HepG2 (cell line): ENCODE data around the gene E2F1. TPM values are rescaled to one million over a fixed set of nuclear protein-coding genes. Genes with fewer than 3 reads are reported as not detected.

Experiments
- CREB3 ChIP-seq: sonication (generic); formaldehyde crosslinking; IDR thresholded peaks from 2 replicates; pipeline ENCODE4 v1.5.0; 2020; ENCODE audit warnings: missing genetic modification reagents
- ESRRA ChIP-seq: sonication (generic); formaldehyde crosslinking; IDR thresholded peaks from 2 replicates; pipeline ENCODE4 v1.5.1; 2020; ENCODE audit warnings: mild to moderate bottlenecking, low read depth, missing genetic modification reagents
- NRL ChIP-seq: sonication (generic); formaldehyde crosslinking; IDR thresholded peaks from 2 replicates; pipeline ENCODE4 v1.5.0; 2020; ENCODE audit warnings: missing genetic modification reagents, mild to moderate bottlenecking, moderate library complexity, borderline replicate concordance
- PAX8 ChIP-seq: sonication (generic); formaldehyde crosslinking; IDR thresholded peaks from 2 replicates; pipeline ENCODE4 v1.8.0; 2022; ENCODE audit warnings: mild to moderate bottlenecking, missing genetic modification reagents, borderline replicate concordance
- PRMT3 ChIP-seq: sonication (generic); formaldehyde crosslinking; IDR thresholded peaks from 2 replicates; pipeline ENCODE4 v1.8.1; 2022; ENCODE audit warnings: low read depth, mild to moderate bottlenecking, moderate library complexity, missing genetic modification reagents, borderline replicate concordance
- SP140L ChIP-seq: sonication (generic); formaldehyde crosslinking; IDR thresholded peaks from 2 replicates; pipeline ENCODE4 v1.4.0; 2020; ENCODE audit warnings: missing genetic modification reagents, borderline replicate concordance
- SSRP1 ChIP-seq: IDR thresholded peaks from 2 replicates; pipeline ENCODE4 v1.6.1; 2016; ENCODE audit warnings: control low read depth
- TP53 ChIP-seq: sonication (generic); formaldehyde crosslinking; conservative IDR thresholded peaks from 2 replicates; pipeline ENCODE4 v1.4.0; 2020; ENCODE audit warnings: missing genetic modification reagents
- ZBTB49 ChIP-seq: sonication (generic); formaldehyde crosslinking; IDR thresholded peaks from 2 replicates; pipeline ENCODE4 v1.4.0; 2020; ENCODE audit warnings: missing genetic modification reagents, borderline replicate concordance
- ZFY ChIP-seq: sonication (generic); formaldehyde crosslinking; IDR thresholded peaks from 2 replicates; pipeline ENCODE4 v1.4.0; 2020; ENCODE audit warnings: missing genetic modification reagents
- ZNF180 ChIP-seq: sonication (generic); formaldehyde crosslinking; IDR thresholded peaks from 2 replicates; pipeline ENCODE4 v1.4.0; 2020; ENCODE audit warnings: low read depth, missing genetic modification reagents, borderline replicate concordance
- ZNF232 ChIP-seq: sonication (generic); formaldehyde crosslinking; IDR thresholded peaks from 2 replicates; pipeline ENCODE4 v1.4.0; 2020; ENCODE audit warnings: missing genetic modification reagents, borderline replicate concordance
- ZNF501 ChIP-seq: sonication (generic); formaldehyde crosslinking; IDR thresholded peaks from 2 replicates; pipeline ENCODE4 v1.5.1; 2020; ENCODE audit warnings: mild to moderate bottlenecking, moderate library complexity, missing genetic modification reagents
- ZNF598 ChIP-seq: sonication (generic); formaldehyde crosslinking; IDR thresholded peaks from 2 replicates; pipeline ENCODE4 v1.5.1; 2020; ENCODE audit warnings: mild to moderate bottlenecking, missing genetic modification reagents, borderline replicate concordance
- ZNF614 ChIP-seq: IDR thresholded peaks from 2 replicates; pipeline ENCODE4 v1.6.1; 2018; ENCODE audit warnings: missing biosample characterization, missing genetic modification reagents, inconsistent platforms, borderline replicate concordance
- polyA plus RNA-seq, 8 experiments: library from polyadenylated mRNA; depleted of rRNA in 3 of 8; stranded (reverse) in 7 of 8; unstranded in 1 of 8; fragments of >200 nt; fragmentation: Illumina TruSeq in 4 of 8; extraction: Trizol in 4 of 8; gene quantifications; 2 replicates each; pipeline versions ENCODE4 v1.2.1 to v1.2.3, GENCODE V29; 2011 to 2016; ENCODE audit warnings: low read depth in 4 of 8, missing spikeins in 1 of 8, mixed read lengths in 1 of 8; ENCODE audit not compliant: insufficient read depth in 1 of 8
- total RNA-seq, 5 experiments: library from RNA; depleted of rRNA; stranded (reverse); fragments of >200 nt; fragmentation: Illumina TruSeq; extraction: Trizol; gene quantifications; 2 replicates each; pipeline ENCODE4 v1.2.3, GENCODE V29; 2016; ENCODE audit warnings: low read depth in 1 of 5
- TF ChIP-seq, protein P1 (sequence below), 2 experiments: sonication (generic) in 1 of 2; formaldehyde crosslinking in 1 of 2; IDR thresholded peaks; 2 replicates each; pipeline versions ENCODE4 v1.6.1 to v1.9.0; 2014 to 2022; ENCODE audit warnings: antibody characterized with exemption in 1 of 2, borderline replicate concordance in 1 of 2, inconsistent platforms in 1 of 2, low read depth in 1 of 2, missing genetic modification reagents in 1 of 2
- TF ChIP-seq, protein P2 (sequence below): sonication (generic); formaldehyde crosslinking; IDR thresholded peaks from 2 replicates; pipeline ENCODE4 v1.5.1; 2020; ENCODE audit warnings: missing genetic modification reagents, mild to moderate bottlenecking, borderline replicate concordance
- TF ChIP-seq, protein P3 (sequence below): sonication (generic); formaldehyde crosslinking; IDR thresholded peaks from 2 replicates; pipeline ENCODE4 v1.4.0; 2020; ENCODE audit warnings: mild to moderate bottlenecking, missing genetic modification reagents

The E2F1 gene
- total and polyA plus RNA-seq, 2 of the 13 experiments (the other 11 are each of a cell fraction or from before 2014, with no cell fraction given) = 25.5 to 39.4 TPM

GRCh38 chr20:33686984-33687366, 790 bp upstream of the E2F1 start (continued):
- TF ChIP-seq, protein P1, sequence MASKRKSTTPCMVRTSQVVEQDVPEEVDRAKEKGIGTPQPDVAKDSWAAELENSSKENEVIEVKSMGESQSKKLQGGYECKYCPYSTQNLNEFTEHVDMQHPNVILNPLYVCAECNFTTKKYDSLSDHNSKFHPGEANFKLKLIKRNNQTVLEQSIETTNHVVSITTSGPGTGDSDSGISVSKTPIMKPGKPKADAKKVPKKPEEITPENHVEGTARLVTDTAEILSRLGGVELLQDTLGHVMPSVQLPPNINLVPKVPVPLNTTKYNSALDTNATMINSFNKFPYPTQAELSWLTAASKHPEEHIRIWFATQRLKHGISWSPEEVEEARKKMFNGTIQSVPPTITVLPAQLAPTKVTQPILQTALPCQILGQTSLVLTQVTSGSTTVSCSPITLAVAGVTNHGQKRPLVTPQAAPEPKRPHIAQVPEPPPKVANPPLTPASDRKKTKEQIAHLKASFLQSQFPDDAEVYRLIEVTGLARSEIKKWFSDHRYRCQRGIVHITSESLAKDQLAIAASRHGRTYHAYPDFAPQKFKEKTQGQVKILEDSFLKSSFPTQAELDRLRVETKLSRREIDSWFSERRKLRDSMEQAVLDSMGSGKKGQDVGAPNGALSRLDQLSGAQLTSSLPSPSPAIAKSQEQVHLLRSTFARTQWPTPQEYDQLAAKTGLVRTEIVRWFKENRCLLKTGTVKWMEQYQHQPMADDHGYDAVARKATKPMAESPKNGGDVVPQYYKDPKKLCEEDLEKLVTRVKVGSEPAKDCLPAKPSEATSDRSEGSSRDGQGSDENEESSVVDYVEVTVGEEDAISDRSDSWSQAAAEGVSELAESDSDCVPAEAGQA (IDR thresholded peaks at IDR 0.05; ENCODE audit: low read depth) = no peak
- TF ChIP-seq, protein P1 (CRISPR knock-in tag; IDR thresholded peaks at IDR 0.05; ENCODE audit: borderline replicate concordance) = no peak
- TF ChIP-seq ZFY (no peak), ZNF614 (no peak), CREB3 (CRISPR knock-in tag) (no peak), SP140L (no peak), ZNF180 (CRISPR knock-in tag) (no peak), TP53 (no peak), SSRP1 (CRISPR knock-in tag) (peak; percentile 83; the same call in 1 of the 2 replicates), ZNF232 (no peak), NRL (CRISPR knock-in tag) (0 out of 2 replicates have a peak, but pooled peaks have one; percentile 32), PRMT3 (CRISPR knock-in tag) (no peak), PAX8 (CRISPR knock-in tag) (no peak), ZNF501 (no peak), ZNF598 (CRISPR knock-in tag) (peak; percentile 77; the same call in 1 of the 2 replicates), ZBTB49 (CRISPR knock-in tag) (no peak), ESRRA (no peak)
- TF ChIP-seq, protein P2, sequence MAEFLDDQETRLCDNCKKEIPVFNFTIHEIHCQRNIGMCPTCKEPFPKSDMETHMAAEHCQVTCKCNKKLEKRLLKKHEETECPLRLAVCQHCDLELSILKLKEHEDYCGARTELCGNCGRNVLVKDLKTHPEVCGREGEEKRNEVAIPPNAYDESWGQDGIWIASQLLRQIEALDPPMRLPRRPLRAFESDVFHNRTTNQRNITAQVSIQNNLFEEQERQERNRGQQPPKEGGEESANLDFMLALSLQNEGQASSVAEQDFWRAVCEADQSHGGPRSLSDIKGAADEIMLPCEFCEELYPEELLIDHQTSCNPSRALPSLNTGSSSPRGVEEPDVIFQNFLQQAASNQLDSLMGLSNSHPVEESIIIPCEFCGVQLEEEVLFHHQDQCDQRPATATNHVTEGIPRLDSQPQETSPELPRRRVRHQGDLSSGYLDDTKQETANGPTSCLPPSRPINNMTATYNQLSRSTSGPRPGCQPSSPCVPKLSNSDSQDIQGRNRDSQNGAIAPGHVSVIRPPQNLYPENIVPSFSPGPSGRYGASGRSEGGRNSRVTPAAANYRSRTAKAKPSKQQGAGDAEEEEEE = no peak
- TF ChIP-seq, protein P3, sequence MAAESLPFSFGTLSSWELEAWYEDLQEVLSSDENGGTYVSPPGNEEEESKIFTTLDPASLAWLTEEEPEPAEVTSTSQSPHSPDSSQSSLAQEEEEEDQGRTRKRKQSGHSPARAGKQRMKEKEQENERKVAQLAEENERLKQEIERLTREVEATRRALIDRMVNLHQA (CRISPR knock-in tag) = no peak
